Trophoblast cell (in vitro differentiated cells and primary cell): Measurements from ENCODE around the gene TACR1.

Experiments
- DNase-seq, 2 donors: peaks; one replicate each; pipeline ENCODE4 v3.0.0-alpha.2; 2016
- H2AFZ ChIP-seq: 2 replicates; pipeline ENCODE4 v1.6.1; 2013; ENCODE audit warnings: low read length, moderate library complexity, mild to moderate bottlenecking; ENCODE audit not compliant: insufficient read depth, poor library complexity
- H2AK5ac ChIP-seq: 2 replicates; pipeline ENCODE4 v1.6.1; 2013; ENCODE audit warnings: mild to moderate bottlenecking, low read length
- H2BK120ac ChIP-seq: 2 replicates; pipeline ENCODE4 v1.6.1; 2013; ENCODE audit warnings: low read length, mild to moderate bottlenecking, moderate library complexity; ENCODE audit not compliant: insufficient read depth, poor library complexity
- H2BK12ac ChIP-seq: 2 replicates; pipeline ENCODE4 v1.6.1; 2013; ENCODE audit warnings: mild to moderate bottlenecking, low read length, moderate library complexity
- H2BK5ac ChIP-seq: 2 replicates; pipeline ENCODE4 v1.6.1; 2013; ENCODE audit warnings: low read length, low read depth, moderate library complexity, mild to moderate bottlenecking; ENCODE audit not compliant: poor library complexity
- H3K14ac ChIP-seq: 2 replicates; pipeline ENCODE4 v1.6.1; 2013; ENCODE audit warnings: mild to moderate bottlenecking, low read length
- H3K18ac ChIP-seq: 2 replicates; pipeline ENCODE4 v1.6.1; 2013; ENCODE audit warnings: mild to moderate bottlenecking, low read length
- H3K23ac ChIP-seq: 2 replicates; pipeline ENCODE4 v1.6.1; 2013; ENCODE audit warnings: low read length
- H3K27ac ChIP-seq: 2 replicates; pipeline ENCODE4 v1.5.1; 2013; ENCODE audit warnings: low read depth, mild to moderate bottlenecking, inconsistent platforms, low read length, moderate library complexity
- H3K27me3 ChIP-seq: 2 replicates; pipeline ENCODE4 v1.6.1; 2013; ENCODE audit warnings: inconsistent platforms, mild to moderate bottlenecking, low read length, moderate library complexity; ENCODE audit not compliant: insufficient read depth
- H3K36me3 ChIP-seq, 2 experiments: 1 replicate in 1 of 2; 2 replicates in 1 of 2; pipeline ENCODE4 v1.6.1; 2013; ENCODE audit warnings: low read length in 2 of 2, mild to moderate bottlenecking in 2 of 2, moderate library complexity in 1 of 2; ENCODE audit not compliant: insufficient read depth in 2 of 2, control insufficient read depth in 1 of 2
- H3K4ac ChIP-seq: 2 replicates; pipeline ENCODE4 v1.6.1; 2013; ENCODE audit warnings: low read depth, mild to moderate bottlenecking, low read length, moderate library complexity
- H3K4me1 ChIP-seq, 2 experiments: 1 replicate in 1 of 2; 2 replicates in 1 of 2; pipeline ENCODE4 v1.6.1; 2013; ENCODE audit warnings: low read length in 2 of 2, mild to moderate bottlenecking in 2 of 2, moderate library complexity in 1 of 2; ENCODE audit not compliant: insufficient read depth in 2 of 2, control insufficient read depth in 1 of 2
- H3K4me2 ChIP-seq: 2 replicates; pipeline ENCODE4 v1.6.1; 2013; ENCODE audit warnings: inconsistent platforms, mild to moderate bottlenecking, low read length, moderate library complexity
- H3K4me3 ChIP-seq: 2 replicates; pipeline ENCODE4 v1.5.1; 2013; ENCODE audit warnings: mild to moderate bottlenecking, low read depth, low read length, inconsistent platforms
- H3K79me1 ChIP-seq: one replicate; pipeline ENCODE4 v1.6.1; 2013; ENCODE audit warnings: low read length
- H3K79me2 ChIP-seq: 2 replicates; pipeline ENCODE4 v1.6.1; 2013; ENCODE audit warnings: low read length, mild to moderate bottlenecking; ENCODE audit not compliant: control insufficient read depth, insufficient read depth, poor library complexity
- H3K9ac ChIP-seq: 2 replicates; pipeline ENCODE4 v1.6.1; 2013; ENCODE audit warnings: mild to moderate bottlenecking, low read length
- H3K9me3 ChIP-seq: 2 replicates; pipeline ENCODE4 v1.6.1; 2013; ENCODE audit warnings: low read depth, mild to moderate bottlenecking, control low read depth, inconsistent platforms, low read length; ENCODE audit not compliant: insufficient read depth
- H4K12ac ChIP-seq: 2 replicates; pipeline ENCODE4 v1.6.1; 2013; ENCODE audit warnings: low read depth, mild to moderate bottlenecking, low read length, moderate library complexity
- H4K8ac ChIP-seq: 2 replicates; pipeline ENCODE4 v1.6.1; 2013; ENCODE audit warnings: low read depth, mild to moderate bottlenecking, low read length, moderate library complexity
- H4K91ac ChIP-seq: one replicate; pipeline ENCODE4 v1.6.1; 2013; ENCODE audit warnings: low read depth, mild to moderate bottlenecking, low read length, moderate library complexity
- WGBS: extraction: QIAGEN DNeasy Blood & Tissue Kit; methylation state at CpG from one replicate; pipeline ENCODE4 v1.1.7; 2013; ENCODE audit warnings: missing lambda C conversion rate; ENCODE audit not compliant: insufficient read length, insufficient coverage; ENCODE audit errors: extremely low coverage; 5-methylcytosine and 5-hydroxymethylcytosine counted together

The TACR1 gene

GRCh38 chr2:75241696-75242095, 42.4 kb upstream of the TACR1 start:
- WGBS = no CpG with 5 or more reads among the region's 4 CpGs

DNA sequence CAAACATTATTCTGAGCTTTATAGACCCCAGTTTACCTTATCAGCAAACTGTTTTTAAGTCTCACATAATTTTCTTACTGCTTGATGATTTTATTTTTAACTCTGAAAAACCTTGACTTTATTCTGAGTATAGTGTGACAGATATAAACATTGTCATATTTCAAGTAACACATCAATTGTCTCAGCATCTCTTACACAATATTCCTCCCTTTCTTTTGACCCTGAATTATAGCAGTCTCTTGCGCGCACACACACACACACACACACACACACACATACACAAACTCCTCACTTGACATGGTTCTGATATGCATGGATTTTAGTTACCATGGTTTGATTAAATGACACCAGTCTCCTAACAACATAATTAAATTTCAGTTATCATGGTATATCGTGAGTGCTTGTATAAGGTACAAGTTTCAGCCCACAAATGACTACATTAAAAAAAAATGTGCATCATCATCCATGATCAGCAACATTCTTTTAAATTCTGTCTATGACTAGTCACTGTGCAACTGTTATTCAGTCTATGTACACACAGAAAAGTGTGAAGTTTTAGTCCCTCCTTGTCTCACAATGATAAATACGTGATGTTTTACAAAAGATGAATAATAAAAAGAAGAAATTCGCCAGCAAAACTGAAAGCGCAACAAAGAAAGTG, 39.5 kb upstream of the TACR1 start:
- Histone ChIP-seq H3K4ac (no peak overlapping the region), H3K14ac (no peak overlapping the region), H3K4me3 (no peak overlapping the region), H2BK12ac (no peak overlapping the region), H3K9ac (no peak overlapping the region), H3K79me2 (no peaks in the 10 kb centered on the region), H3K23ac (no peak overlapping the region), H4K91ac (no peak overlapping the region), H3K18ac (no peak overlapping the region), H3K79me1 (no peaks in the 10 kb centered on the region), H4K8ac (no peak overlapping the region), H3K36me3 (peaks cover 0 to 2% of the 10 kb centered on the region in 2 experiments), H3K27me3 (no peaks in the 10 kb centered on the region), H2BK120ac (no peak overlapping the region), H2AK5ac (no peak overlapping the region), H3K4me2 (no peak overlapping the region), H3K27ac (no peak overlapping the region), H4K12ac (no peak overlapping the region), H2BK5ac (no peak overlapping the region), H3K4me1 (no peaks in the 10 kb centered on the region), H3K9me3 (peaks cover 4% of the 10 kb centered on the region), H2AFZ (no peak overlapping the region)
- no CpG with 5 or more reads among the region's 6 CpGs for WGBS
- DNase-seq = peak; percentile 18 to 79

More at GRCh38 chr2:75241696-75242095, 42.4 kb upstream of the TACR1 start:
- Histone ChIP-seq H2BK5ac (no peak overlapping the region), H3K9ac (no peak overlapping the region), H4K12ac (peak overlapping the region; percentile 44), H2BK120ac (no peak overlapping the region), H3K4me3 (no peak overlapping the region), H3K4ac (no peak overlapping the region), H3K4me2 (no peak overlapping the region), H2AFZ (no peak overlapping the region), H3K36me3 (peaks cover 0 to 2% of the 10 kb centered on the region in 2 experiments), H3K4me1 (no peaks in the 10 kb centered on the region), H2BK12ac (no peak overlapping the region), H4K8ac (no peak overlapping the region), H4K91ac (no peak overlapping the region), H2AK5ac (no peak overlapping the region), H3K79me1 (no peaks in the 10 kb centered on the region), H3K9me3 (peaks cover 4% of the 10 kb centered on the region), H3K18ac (no peak overlapping the region), H3K79me2 (no peaks in the 10 kb centered on the region), H3K14ac (no peak overlapping the region), H3K23ac (no peak overlapping the region), H3K27me3 (no peaks in the 10 kb centered on the region), H3K27ac (no peak overlapping the region)
- peak in 1 of 2 donors; percentile 60 for DNase-seq

DNA sequence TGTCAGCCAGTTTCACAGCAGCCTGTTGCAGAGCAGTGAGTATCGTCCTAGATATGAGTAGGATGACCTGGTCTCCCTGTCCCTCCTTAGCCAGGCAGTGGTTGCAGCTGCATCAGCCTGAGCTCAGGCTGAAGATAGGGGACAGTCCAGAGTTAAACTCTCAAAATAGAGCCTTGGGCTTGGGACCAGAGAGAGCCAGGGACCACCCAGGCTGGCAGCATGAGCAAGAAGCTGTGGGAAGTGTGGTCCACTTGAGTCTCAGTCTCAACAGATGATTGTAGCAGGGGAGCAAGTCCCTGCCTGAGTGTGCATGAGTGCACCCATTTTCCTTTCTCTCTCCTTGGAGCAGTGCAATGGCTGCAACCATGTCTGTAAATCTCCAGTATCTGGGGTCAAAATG, 38.0 kb upstream of the TACR1 start:
- no peaks in the 10 kb centered on the region for H3K79me2 ChIP-seq
- no peak overlapping the region for H3K4me3 ChIP-seq
- H4K8ac ChIP-seq = no peak overlapping the region
- H2AFZ ChIP-seq = no peak overlapping the region
- no peak overlapping the region for H2AK5ac ChIP-seq
- no peaks in the 10 kb centered on the region for H3K4me1 ChIP-seq
- no peak overlapping the region for H3K14ac ChIP-seq
- DNase-seq = no peak
- no peak overlapping the region for H2BK120ac ChIP-seq
- H3K27ac ChIP-seq = no peak overlapping the region
- H3K4me2 ChIP-seq = no peak overlapping the region
- H4K12ac ChIP-seq = no peak overlapping the region
- H2BK12ac ChIP-seq = no peak overlapping the region
- H3K36me3 ChIP-seq = peaks cover 0 to 2% of the 10 kb centered on the region in 2 experiments
- H3K23ac ChIP-seq = no peak overlapping the region
- no peak overlapping the region for H4K91ac ChIP-seq
- WGBS = no CpG with 5 or more reads among the region's 1 CpG
- no peak overlapping the region for H3K18ac ChIP-seq
- H3K9ac ChIP-seq = no peak overlapping the region
- peaks cover 4% of the 10 kb centered on the region for H3K9me3 ChIP-seq
- H2BK5ac ChIP-seq = no peak overlapping the region
- no peaks in the 10 kb centered on the region for H3K79me1 ChIP-seq
- H3K4ac ChIP-seq = no peak overlapping the region
- no peaks in the 10 kb centered on the region for H3K27me3 ChIP-seq

DNA sequence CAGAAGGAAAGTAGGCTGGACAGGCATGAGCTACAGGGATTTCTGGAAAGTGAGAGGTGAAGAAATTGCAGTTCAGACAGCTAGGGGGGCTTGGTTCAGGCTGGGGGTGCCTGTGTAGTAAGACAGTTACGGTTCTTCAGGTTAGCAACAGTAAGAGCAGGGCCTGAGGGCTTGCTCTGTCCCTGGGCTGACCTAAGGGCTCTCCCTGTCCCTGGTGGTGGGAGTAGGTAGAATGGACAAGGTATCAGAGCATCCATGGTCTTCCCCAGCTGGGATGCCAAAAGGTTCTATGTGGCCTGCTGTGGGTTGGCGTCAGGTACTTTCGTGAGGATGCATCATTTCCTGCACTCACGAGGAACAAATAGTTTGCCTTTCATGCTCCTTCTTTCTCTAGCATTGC, 34.6 kb upstream of the TACR1 start:
- H4K91ac ChIP-seq = no peak overlapping the region
- no peak overlapping the region for H2BK12ac ChIP-seq
- H2BK5ac ChIP-seq = no peak overlapping the region
- H3K79me2 ChIP-seq = no peaks in the 10 kb centered on the region
- H3K4ac ChIP-seq = no peak overlapping the region
- no peak overlapping the region for H2AFZ ChIP-seq
- H2AK5ac ChIP-seq = no peak overlapping the region
- no peaks in the 10 kb centered on the region for H3K27me3 ChIP-seq
- no peak overlapping the region for H3K4me3 ChIP-seq
- DNase-seq = no peak
- H3K14ac ChIP-seq = no peak overlapping the region
- H2BK120ac ChIP-seq = no peak overlapping the region
- no peak overlapping the region for H3K18ac ChIP-seq
- H3K79me1 ChIP-seq = no peaks in the 10 kb centered on the region
- no peak overlapping the region for H3K9ac ChIP-seq
- H3K36me3 ChIP-seq = no peaks in the 10 kb centered on the region
- H3K27ac ChIP-seq = no peak overlapping the region
- no peak overlapping the region for H3K4me2 ChIP-seq
- no peaks in the 10 kb centered on the region for H3K4me1 ChIP-seq
- no peak overlapping the region for H3K23ac ChIP-seq
- H3K9me3 ChIP-seq = no peaks in the 10 kb centered on the region
- WGBS = no CpG with 5 or more reads among the region's 4 CpGs
- H4K12ac ChIP-seq = no peak overlapping the region
- H4K8ac ChIP-seq = no peak overlapping the region
